HG02981 (cell line): ENCODE data around the gene KRTAP4-8.
"Not testable (repeated sequence)": the region's sequence is repeated elsewhere in the genome, so short reads cannot be mapped to it uniquely, and the experiment has no call there.

Experiments used
- ATAC-seq: cut with Tn5 transposase; IDR thresholded peaks from one replicate; pipeline ENCODE4 v1.9.1; 2021; ENCODE audit warnings: mild to moderate bottlenecking, moderate library complexity; ENCODE audit not compliant: unreplicated experiment

KRTAP4-8 gene

GRCh38 chr17:41098042-41098441, at the start of gene KRTAP4-8:
Gene KRTAP4-8 (minus strand): TSS chr17:41098142. CDS start chr17:41098084, 58 bp downstream.
- ATAC-seq = no peak

GRCh38 chr17:41145261-41145660, 47.3 kb upstream of the KRTAP4-8 start:
- ATAC-seq = no peak

GRCh38 chr17:41144846-41145245, 46.9 kb upstream of the KRTAP4-8 start:
- ATAC-seq = no peak

GRCh38 chr17:41141361-41141760, 43.4 kb upstream of the KRTAP4-8 start:
- no peak for ATAC-seq

GRCh38 chr17:41140360-41141131, 42.6 kb upstream of the KRTAP4-8 start, which contains the start of gene KRTAP4-6:
Gene KRTAP4-6 (minus strand): TSS chr17:41140544. CDS start chr17:41140487, 57 bp downstream.
- no peak for ATAC-seq

GRCh38 chr17:41139865-41140264, 41.9 kb upstream of the KRTAP4-8 start:
- ATAC-seq = not testable (repeated sequence)

GRCh38 chr17:41133880-41134735, 36.2 kb upstream of the KRTAP4-8 start:
- ATAC-seq = no peak

- no peak for ATAC-seq
These were observed 34.0 kb upstream of the KRTAP4-8 start for GRCh38 chr17:41131979-41132378.

GRCh38 chr17:41127371-41127770, 29.4 kb upstream of the KRTAP4-8 start:
- no peak for ATAC-seq

GRCh38 chr17:41126412-41126811, 28.5 kb upstream of the KRTAP4-8 start:
- no peak for ATAC-seq

- no peak for ATAC-seq
These were observed 27.1 kb upstream of the KRTAP4-8 start for GRCh38 chr17:41125064-41125463.

GRCh38 chr17:41123991-41124371, 26.0 kb upstream of the KRTAP4-8 start, which contains the start of gene KRTAP4-12:
Gene KRTAP4-12 (minus strand): TSS chr17:41124182. CDS start chr17:41124122, 60 bp downstream.
- ATAC-seq = not testable (repeated sequence)

- not testable (repeated sequence) for ATAC-seq
These were observed 25.5 kb upstream of the KRTAP4-8 start for GRCh38 chr17:41123292-41123990.

GRCh38 chr17:41121742-41122141, 23.8 kb upstream of the KRTAP4-8 start:
- no peak for ATAC-seq

- ATAC-seq = not testable (repeated sequence)
These were observed 22.1 kb upstream of the KRTAP4-8 start for GRCh38 chr17:41119696-41120690.

- no peak for ATAC-seq
These were observed 20.8 kb upstream of the KRTAP4-8 start for GRCh38 chr17:41118721-41119120.

- ATAC-seq = not testable (repeated sequence)
These were observed 20.0 kb upstream of the KRTAP4-8 start, which contains the start of gene KRTAP4-11 for GRCh38 chr17:41117846-41118386. Gene KRTAP4-11 (minus strand): TSS chr17:41118373. CDS start chr17:41118315, 58 bp downstream.

GRCh38 chr17:41116297-41116696, 18.4 kb upstream of the KRTAP4-8 start:
- no peak for ATAC-seq

GRCh38 chr17:41111151-41111885, 13.4 kb upstream of the KRTAP4-8 start:
- ATAC-seq = no peak
